A673 (cell line): Measurements from ENCODE around the gene ASPG. TPM values are rescaled to one million over a fixed set of nuclear protein-coding genes. Genes with fewer than 3 reads are reported as not detected.

Source experiments
- BruUV-seq: library from RNA; stranded (reverse); fragments of 400-500 nt; replicated peaks from 2 replicates; lab custom pipeline; 2021; lab: Mats Ljungman, UMichigan
- CTCF ChIA-PET: fragments of 300-600 bp; sonication (Branson Sonifier 250); formaldehyde crosslinking; loops from one replicate; lab custom pipeline; 2022; ENCODE audit warnings: antibody characterized with exemption; lab: Charles Lee
- POLR2A ChIA-PET: fragments of 300-600 bp; sonication (Branson Sonifier 250); formaldehyde crosslinking; loops from one replicate; lab custom pipeline; 2022; ENCODE audit warnings: antibody characterized with exemption; ENCODE audit not compliant: low non-redundant PET; lab: Charles Lee
- DNase-seq: peaks from one replicate; pipeline ENCODE4 v3.0.0-alpha.2; 2015; ENCODE audit warnings: low spot score
- H3K27ac ChIP-seq: fragments of 200-600 bp; sonication (generic); 2 replicates; pipeline ENCODE4 v1.5.1; 2016; ENCODE audit warnings: mixed run types, low read depth, mild to moderate bottlenecking, mixed read lengths, antibody characterized with exemption, low read length; ENCODE audit not compliant: poor library complexity, severe bottlenecking
- H3K27me3 ChIP-seq: fragments of 200-600 bp; sonication (generic); replicated peaks from 2 replicates; pipeline ENCODE4 v1.6.1; 2017; ENCODE audit warnings: mixed run types, low read depth, mild to moderate bottlenecking, mixed read lengths, antibody characterized with exemption, low read length; ENCODE audit not compliant: insufficient read depth, poor library complexity
- H3K36me3 ChIP-seq: fragments of 200-600 bp; sonication (generic); 2 replicates; pipeline ENCODE4 v1.6.1; 2016; ENCODE audit warnings: mixed run types, mild to moderate bottlenecking, mixed read lengths, antibody characterized with exemption, low read length; ENCODE audit not compliant: insufficient read depth, poor library complexity, severe bottlenecking
- H3K4me1 ChIP-seq: fragments of 200-600 bp; sonication (generic); 2 replicates; pipeline ENCODE4 v1.6.1; 2017; ENCODE audit warnings: mixed run types, mild to moderate bottlenecking, mixed read lengths, antibody characterized with exemption, low read length; ENCODE audit not compliant: insufficient read depth, poor library complexity, severe bottlenecking
- H3K4me3 ChIP-seq: fragments of 200-600 bp; sonication (generic); 2 replicates; pipeline ENCODE4 v1.5.1; 2016; ENCODE audit warnings: low read depth, mixed run types, mild to moderate bottlenecking, mixed read lengths, low read length; ENCODE audit not compliant: poor library complexity, severe bottlenecking
- H3K9me3 ChIP-seq: fragments of 200-600 bp; sonication (generic); 2 replicates; pipeline ENCODE4 v1.6.1; 2016; ENCODE audit warnings: mixed run types, low read depth, mild to moderate bottlenecking, mixed read lengths, antibody characterized with exemption, low read length; ENCODE audit not compliant: poor library complexity, severe bottlenecking
- EZH2 ChIP-seq: fragments of 200-600 bp; sonication (generic); IDR thresholded peaks from 2 replicates; pipeline ENCODE4 v1.6.1; 2017; ENCODE audit warnings: borderline replicate concordance, low read depth, mild to moderate bottlenecking, mixed read lengths, antibody characterized with exemption, low read length; ENCODE audit not compliant: poor library complexity, severe bottlenecking
- intact Hi-C: fragments of 100-400 bp; cut with micrococcal nuclease; formaldehyde crosslinking; loops from one replicate; pipeline ENCODE4 v1.10.0; 2022; ENCODE audit not compliant: unreplicated experiment
- total RNA-seq: library from RNA; stranded (reverse); gene quantifications from 2 replicates; pipeline ENCODE4 v1.2.3, GENCODE V29; 2021
- TF ChIP-seq, protein P1 (sequence below): fragments of 300-800, 200-600 bp; sonication (generic); conservative IDR thresholded peaks from 2 replicates; pipeline ENCODE4 v1.5.1; 2017; ENCODE audit warnings: low read depth, mild to moderate bottlenecking, antibody characterized with exemption, low read length, moderate library complexity, mixed read lengths

ASPG gene
- total RNA-seq, 1 experiment from 2014 or later, result not detected

DNA sequence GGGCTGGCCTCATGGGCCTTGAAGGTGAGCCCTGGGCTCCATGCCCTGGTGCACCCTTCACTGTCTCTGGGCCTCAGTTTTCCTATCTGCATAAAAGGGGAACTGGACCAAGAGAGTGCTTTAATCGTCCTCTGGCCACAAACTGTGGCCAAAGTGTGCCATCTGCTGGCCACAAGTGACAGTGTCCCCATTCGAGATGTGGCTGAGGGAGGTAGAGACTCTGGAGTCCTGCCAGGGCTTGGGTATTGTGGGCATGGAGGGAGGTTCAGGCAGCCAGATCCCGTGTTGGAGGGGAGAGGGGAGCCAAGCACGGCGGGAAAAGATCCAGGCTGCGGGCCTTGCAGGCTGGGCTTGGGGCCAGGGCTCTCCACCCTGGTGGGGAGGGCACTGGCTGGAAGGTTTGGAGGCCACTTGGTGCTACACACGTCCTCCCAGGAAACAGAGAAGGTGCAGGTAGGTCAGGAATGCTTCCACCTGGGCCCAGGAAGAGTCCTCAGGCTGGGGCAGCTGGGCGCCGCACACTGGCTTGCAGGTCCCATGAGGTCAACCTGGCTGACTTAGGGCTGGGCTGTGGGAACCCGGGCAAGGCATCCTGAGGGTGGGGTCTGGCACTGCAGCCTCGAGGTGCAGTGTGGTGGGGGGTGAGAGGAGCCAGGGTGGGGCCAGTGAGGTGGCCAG lies 45.6 kb downstream of the ASPG start:
- Histone ChIP-seq H3K36me3 (no peaks in the 10 kb centered on the region), H3K9me3 (peaks cover 13% of the 10 kb centered on the region), H3K4me3 (no peak overlapping the region), H3K4me1 (peaks cover 20% of the 10 kb centered on the region), H3K27ac (no peak overlapping the region), H3K27me3 (peaks cover 18% of the 10 kb centered on the region)
- TF ChIP-seq, protein P1, sequence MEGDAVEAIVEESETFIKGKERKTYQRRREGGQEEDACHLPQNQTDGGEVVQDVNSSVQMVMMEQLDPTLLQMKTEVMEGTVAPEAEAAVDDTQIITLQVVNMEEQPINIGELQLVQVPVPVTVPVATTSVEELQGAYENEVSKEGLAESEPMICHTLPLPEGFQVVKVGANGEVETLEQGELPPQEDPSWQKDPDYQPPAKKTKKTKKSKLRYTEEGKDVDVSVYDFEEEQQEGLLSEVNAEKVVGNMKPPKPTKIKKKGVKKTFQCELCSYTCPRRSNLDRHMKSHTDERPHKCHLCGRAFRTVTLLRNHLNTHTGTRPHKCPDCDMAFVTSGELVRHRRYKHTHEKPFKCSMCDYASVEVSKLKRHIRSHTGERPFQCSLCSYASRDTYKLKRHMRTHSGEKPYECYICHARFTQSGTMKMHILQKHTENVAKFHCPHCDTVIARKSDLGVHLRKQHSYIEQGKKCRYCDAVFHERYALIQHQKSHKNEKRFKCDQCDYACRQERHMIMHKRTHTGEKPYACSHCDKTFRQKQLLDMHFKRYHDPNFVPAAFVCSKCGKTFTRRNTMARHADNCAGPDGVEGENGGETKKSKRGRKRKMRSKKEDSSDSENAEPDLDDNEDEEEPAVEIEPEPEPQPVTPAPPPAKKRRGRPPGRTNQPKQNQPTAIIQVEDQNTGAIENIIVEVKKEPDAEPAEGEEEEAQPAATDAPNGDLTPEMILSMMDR, result peak; percentile 82
- TF ChIP-seq EZH2, result no peak
- intact Hi-C loops, result loop anchor here (1.0 to 10.0 kb wide), 3 partner anchors 53 to 324 kb away; no protein-coding TSS in a partner anchor
- ChIA-PET CTCF (no interaction called here), POLR2A (no interaction called here)
- peak; percentile 67 for DNase-seq
- no TSS peak for BruUV-seq

DNA sequence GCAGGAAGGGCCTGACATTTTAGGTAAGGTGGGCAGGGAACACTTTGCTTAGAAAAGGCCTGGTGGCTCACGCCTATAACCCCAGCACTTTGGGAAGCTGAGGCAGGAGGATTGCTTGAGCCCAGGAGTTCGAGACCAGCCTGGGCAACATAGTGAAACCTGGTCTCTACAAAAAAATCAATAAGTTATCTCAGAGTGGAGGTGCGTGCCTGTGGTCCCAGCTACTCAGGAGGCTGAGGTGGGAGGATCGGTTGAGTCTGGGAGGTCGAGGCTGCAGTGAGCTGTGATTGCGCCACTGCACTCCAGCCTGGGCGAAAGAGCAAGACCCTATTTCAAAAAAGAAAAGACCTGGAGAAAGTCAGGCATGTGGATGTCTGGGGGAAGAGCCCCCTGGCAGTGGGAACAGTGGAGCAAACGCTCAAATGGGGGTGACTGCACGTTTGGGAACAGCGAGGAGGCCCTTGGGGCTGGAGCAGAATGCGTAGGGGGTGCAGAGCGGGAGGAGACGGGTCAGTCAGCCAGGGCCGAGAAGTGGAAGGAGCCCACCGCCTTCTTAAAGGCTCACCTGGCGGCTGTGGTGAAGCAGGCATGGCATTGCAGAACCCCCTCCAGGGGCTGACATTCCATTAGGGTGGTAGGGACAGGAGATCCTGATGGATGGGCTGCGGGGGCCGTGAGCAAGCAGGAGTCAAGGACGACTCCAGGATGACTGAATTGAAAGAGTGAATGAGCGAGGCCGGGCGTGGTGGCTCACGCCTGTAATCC lies 46.6 kb downstream of the ASPG start:
- no TSS peak for BruUV-seq
- ChIA-PET POLR2A (no interaction called here), CTCF (no interaction called here)
- peaks cover 28% of the 10 kb centered on the region for H3K4me1 ChIP-seq
- intact Hi-C loops, result loop anchor here (1.0 to 10.0 kb wide), 3 partner anchors 54 to 325 kb away; no protein-coding TSS in a partner anchor
- TF ChIP-seq EZH2, result no peak
- TF ChIP-seq, protein P1, result no peak
- no peak overlapping the region for H3K4me3 ChIP-seq
- H3K27me3 ChIP-seq, result peaks cover 27% of the 10 kb centered on the region
- H3K36me3 ChIP-seq, result no peaks in the 10 kb centered on the region
- H3K9me3 ChIP-seq, result peaks cover 13% of the 10 kb centered on the region
- no peak for DNase-seq
- no peak overlapping the region for H3K27ac ChIP-seq

DNA sequence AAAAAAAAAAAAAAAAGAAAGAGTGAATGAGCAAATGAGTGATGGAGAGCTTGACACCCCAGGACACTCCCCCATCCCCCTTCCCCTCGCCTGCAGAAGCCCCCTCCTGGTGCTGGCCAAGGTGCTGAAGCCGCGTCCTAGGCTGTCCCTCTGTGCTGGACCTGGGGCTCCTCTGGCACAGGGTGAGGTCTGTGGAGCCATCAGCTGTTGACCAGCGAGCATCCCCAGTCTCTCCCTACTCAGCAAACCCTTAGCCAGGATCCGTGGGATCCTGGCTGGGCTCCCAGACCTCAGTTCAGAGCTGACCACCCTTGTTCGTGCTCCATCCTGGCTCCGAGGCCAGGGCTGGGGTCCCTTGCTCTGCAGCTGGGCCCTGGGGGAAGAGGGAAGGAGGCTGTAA lies 47.5 kb downstream of the ASPG start:
- ChIA-PET CTCF (no interaction called here), POLR2A (no interaction called here)
- Histone ChIP-seq H3K9me3 (peaks cover 13% of the 10 kb centered on the region), H3K27ac (no peak overlapping the region), H3K27me3 (peaks cover 30% of the 10 kb centered on the region), H3K36me3 (no peaks in the 10 kb centered on the region), H3K4me3 (no peak overlapping the region), H3K4me1 (peaks cover 36% of the 10 kb centered on the region)
- DNase-seq, result no peak
- intact Hi-C loops, result loop anchor here (5.0 to 10.0 kb wide), 2 partner anchors 212 to 326 kb away; no protein-coding TSS in a partner anchor
- TF ChIP-seq EZH2, result no peak
- TF ChIP-seq, protein P1, result no peak
- BruUV-seq, result no TSS peak
